OCI-M2 (cell line): ENCODE results near the gene TMEM117.
"Not testable (repeated sequence)": the region's sequence is repeated elsewhere in the genome, so short reads cannot be mapped to it uniquely, and the experiment has no call there.

ENCODE experiments used
- DNase-seq: peaks from one replicate; lab custom pipeline; 2025; ENCODE audit not compliant: unreplicated experiment; lab: John Stamatoyannopoulos, UW

Gene TMEM117

DNA sequence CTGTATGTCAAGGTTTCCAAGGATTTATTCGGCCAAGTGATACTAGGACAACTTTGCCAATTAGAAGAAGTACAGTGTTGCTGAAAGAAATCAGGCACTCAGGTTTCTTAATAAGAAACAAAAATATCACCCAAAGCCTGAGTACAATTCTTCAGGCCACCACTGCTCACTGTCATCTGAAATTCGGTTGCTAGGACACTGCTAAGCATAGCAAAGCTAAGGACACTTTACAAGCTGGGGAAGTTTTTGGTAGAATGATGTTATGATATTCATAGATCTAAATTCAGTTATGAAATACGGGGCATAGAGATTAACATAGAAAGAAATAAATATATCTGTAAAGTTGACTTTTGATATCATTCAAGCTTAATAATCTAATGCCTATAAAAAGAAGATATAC, 535.1 kb downstream of the TMEM117 start:
- no peak for DNase-seq

DNA sequence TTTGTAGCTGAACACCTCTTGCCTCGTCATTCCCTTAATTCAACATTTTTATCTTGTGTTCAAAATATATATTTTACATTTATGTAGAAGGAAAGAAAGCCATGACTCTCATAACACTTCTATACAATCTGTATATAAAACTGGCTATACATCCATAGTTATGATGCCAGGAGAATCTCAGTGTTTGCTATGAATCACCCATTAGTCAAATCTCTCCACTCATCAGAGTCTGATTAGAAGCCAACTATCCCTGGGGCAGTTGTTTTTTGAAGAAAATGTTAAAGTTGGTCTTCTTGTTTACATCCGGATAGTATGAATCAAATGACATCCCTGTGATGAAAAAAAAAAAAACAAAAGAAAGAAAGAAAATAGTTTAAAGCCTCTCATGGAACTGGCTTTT, 536.4 kb downstream of the TMEM117 start:
- DNase-seq, result no peak

DNA sequence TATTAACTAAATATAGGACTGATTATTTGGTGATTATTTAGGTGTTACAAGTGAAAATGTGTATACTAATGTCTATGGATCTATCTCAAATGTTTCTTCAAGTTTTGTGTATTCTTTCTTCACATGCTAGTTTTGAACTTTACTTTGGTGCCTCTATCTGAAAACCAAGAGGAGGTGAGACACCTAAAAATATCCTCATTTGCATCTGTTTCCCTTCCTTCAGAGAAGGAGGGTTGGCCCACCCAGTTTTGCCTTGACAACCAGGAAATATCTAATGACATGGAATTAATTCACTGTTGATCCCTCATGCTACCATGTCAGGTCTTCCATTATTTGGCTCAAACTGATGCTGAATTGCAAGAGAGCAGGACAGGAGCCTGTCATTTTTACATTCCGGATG, 539.8 kb downstream of the TMEM117 start:
- no peak for DNase-seq

DNA sequence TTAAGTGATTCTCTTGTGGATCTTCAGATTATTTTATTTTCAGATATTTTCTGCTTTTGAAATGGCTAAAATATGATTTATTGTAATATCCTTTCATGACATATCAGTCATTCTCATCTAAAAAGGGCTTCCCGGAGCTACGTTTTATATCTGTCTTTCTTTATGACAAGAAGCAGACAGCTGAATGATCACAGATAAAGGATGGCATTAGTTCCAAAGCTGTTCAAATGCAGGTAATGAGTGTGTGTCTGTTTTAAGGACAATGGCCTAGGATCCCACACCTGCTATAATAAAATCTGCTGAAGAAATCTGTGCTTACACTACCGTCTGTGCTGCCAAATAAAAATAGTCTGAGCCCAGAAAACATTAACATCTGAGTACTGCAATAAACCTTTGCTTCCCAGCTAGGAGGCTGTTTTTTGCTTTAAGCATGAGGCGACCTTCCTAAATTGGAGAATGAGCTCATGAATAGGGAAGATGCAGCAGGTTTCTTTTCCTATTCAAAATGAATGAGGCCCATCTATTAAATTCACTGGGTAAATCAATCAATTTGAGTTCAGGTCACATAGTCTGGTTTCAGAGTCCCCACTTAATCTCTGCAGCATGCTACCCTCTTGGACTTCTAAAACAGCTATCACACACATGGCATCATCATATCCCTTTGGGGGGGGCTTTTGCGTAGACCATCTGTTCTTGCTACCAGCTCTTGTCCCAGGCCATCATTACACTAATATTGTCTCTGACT, 541.7 kb downstream of the TMEM117 start:
- no peak for DNase-seq

DNA sequence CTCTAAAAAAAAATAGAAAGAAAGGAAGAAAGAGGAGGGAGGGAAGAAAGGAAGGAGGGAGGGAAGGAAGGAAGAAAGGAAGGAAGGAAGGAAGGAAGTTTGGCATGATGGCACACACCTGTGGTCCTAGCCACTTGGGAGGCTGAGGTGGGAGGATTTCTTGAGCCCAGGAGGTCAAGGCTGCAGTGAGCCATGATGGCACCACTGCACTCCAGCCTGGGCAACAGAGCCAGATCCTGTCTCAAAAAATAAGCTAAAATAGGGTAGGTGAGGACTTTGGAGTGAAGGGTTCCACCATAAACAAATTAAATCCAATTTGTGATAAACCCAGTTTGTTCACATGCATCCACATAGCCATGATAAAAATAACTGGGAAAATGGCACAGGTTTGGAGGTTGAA, 543.2 kb downstream of the TMEM117 start:
- DNase-seq, result not testable (repeated sequence)

DNA sequence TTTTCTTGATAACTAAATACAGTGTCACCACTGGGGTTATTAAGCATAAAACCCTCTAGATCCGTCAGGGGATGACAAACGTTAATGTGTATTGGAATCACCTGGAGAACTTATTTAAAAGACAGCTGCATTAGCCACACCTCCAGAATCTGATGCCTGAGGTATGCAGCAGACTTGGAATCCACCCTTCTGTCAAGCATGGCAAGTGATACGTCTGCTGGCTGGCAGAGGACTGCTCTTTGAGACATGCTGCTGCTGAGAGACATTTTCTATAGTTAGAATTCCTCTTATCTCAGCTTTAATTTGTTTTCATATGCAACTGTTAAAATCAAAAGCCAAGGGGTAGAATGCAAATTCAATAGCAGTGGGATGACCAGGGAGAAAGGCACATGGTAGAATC, 544.0 kb downstream of the TMEM117 start:
- DNase-seq, result no peak

DNA sequence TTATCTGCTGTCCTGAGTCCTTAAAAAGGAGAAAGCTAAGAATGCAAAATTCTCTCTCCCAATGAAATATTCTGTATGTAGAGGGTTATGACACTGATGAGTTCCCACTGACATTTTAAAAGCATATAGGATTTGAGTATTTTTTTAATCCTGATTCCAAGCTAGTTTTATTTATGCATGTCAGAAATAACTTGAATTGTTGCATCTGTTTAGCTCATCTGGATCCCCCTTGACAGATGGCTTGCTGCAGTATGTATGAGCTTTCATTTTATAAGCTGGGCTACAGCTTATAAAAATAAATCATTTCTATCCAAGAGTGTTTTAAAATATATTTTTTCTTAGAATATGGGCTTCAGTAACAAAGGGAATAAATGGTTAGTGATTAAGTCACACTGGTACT, 545.0 kb downstream of the TMEM117 start:
- no peak for DNase-seq

DNA sequence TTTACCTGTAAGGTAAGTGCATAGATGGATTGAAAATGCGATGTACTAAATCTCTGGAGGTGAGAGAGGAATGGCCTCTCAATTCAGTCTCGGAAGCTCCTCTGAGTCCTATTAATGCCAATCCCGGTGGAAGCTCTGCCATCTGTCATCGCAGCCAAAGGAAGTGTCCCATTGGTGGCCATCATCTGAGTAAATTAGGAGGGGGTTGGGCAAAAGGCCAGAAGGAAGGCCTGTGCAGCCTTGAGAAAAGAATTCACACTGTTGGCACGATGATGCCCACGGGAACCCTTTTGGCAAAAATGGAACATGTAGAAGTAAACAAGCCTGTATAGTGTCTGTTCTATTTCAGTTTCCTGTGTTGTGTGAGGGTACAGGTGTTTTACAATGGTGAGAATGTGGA, 545.5 kb downstream of the TMEM117 start:
- no peak for DNase-seq

DNA sequence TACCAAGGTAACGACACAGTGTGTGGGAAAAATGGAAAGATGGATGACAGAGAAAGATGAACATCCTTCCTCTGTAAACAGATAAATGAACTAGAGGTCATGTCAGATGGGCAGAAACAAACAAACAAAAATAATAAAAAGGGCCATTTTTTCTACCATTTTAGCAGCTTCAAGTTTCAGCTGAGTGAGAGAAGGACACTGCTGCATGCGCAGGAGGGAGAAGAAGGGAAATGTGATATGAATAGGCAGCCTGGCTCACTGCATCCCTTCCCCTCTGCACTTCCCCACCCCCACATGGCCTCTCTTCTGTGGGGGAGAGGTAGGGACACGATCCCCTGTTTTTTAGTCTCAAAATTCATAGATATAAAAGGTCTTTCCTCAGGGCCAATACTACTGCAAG, 548.3 kb downstream of the TMEM117 start:
- DNase-seq, result no peak

DNA sequence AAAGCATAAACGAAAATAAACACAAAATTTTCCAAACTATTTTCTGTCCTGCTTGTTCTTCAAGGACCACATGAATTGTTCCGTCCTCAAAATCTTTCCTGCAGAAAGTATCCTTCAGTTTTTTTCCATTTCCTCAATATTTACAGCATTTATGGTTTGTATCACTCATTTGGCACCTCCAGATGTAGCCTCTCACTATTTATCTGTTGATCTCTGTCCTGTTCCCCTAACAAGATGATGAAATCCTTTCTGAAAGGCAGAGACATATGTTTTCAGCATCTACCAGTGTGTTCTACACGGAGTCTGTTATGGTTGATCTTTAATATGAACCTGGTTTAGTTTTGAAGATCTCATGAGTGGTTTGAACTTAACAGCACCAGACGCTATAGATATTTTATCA, 550.1 kb downstream of the TMEM117 start:
- no peak for DNase-seq

DNA sequence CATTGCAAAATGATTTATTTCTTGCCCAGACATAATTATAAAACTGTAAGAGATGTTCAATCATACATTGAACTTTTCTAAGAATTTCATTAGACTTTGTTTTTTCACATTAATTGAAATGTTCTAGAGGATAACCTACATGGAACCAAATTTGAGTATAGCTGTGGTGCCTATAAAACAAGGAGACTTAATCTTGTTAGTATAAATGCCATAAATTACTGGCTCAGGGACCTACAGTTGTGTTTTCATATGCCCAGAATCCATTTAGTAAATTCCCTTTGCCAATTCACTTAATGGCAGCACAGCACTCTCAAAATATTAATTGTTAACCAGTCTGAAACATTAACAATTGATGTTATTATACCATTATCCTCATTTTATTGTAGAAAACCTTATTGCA, 551.7 kb downstream of the TMEM117 start:
- no peak for DNase-seq

DNA sequence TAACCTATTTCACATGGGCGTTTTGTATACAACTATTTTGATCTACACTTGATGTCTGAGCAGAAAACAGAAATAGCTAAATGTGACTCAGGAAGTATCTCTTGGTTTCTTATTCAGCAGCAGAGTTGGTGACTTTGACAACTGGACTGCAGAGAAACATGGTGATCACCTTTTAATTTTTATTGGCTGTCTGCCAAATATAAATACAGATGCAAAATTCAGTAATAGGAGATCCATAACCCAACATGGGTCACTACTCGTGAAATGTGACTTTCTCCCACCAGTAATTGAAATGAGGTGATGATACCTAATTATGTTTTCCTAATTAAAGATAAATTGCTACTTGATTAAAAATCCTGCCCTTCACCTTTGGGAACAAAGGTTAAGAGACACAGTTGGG, 553.2 kb downstream of the TMEM117 start:
- DNase-seq, result no peak

DNA sequence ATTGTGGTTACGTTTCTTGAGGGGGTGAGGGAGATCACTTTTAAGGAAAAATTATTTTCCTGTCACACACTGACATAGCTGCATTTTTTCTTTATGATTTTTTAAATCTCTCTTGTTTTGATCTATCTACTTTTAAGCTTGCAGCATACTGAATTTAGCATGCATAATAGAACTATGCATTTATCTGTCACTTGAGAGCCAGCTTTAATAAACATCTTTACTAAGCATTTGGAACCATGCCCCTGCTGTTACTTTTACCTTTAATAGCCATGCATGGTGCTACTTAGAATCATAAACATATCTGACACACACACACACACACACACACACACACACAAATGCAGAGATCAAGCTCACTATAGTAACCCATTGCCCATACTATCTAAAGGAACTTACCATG, 554.0 kb downstream of the TMEM117 start:
- DNase-seq, result no peak

DNA sequence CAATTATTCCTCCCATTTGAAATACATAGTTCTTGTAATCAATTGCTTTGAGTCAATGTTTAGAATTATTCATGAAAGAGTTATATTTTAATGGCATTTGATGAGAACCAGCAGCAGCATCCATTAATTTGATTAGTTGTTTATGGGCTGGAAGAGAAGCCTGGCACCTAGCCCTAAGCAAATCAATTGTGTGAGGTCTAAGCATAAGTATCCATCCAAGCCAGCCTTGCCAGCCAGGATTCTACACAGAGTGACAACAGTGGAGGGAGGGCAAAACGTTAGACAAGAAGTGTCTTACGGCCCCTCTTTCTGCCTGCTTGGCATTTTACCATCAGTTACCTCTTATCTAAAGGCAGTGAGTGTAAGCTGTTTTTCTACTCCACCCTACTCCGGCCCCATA, 561.8 kb downstream of the TMEM117 start:
- DNase-seq, result no peak

DNA sequence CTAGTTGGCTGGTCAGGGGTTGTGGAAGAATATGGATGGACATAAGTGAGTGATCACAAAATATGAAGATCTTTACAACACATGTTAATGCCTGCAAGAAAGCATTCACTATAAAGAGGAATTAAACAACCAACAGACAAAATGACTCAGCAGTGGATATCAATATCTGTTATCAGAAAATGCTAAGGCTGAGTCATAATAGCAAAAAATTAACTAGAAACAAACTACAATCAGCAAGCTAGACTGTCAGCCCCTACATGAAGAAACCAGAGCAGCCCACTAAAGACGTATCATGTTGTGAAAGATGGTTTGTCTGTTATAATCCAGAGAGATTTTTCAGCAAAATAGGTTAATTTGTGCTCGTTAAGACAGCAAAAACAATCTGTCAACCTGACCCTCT, 567.3 kb downstream of the TMEM117 start:
- no peak for DNase-seq

DNA sequence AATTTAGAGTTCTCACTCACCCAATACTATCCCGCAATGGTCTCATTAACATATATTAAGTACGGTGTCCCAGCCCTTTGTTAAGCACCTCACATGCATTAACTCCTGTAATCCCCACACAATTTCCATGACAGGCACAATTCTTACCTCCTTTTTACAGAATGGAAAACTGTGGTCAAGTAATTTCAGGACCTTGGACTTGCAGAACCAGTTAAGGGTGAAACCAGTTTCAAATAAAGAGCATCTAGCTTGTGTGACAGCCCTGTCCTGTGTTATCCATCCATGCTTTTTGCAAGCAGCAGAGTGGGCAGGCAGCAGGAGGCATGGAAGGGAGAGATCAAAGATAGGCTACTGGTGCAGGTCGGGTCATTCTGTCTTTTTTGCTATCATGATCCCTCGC, 569.4 kb downstream of the TMEM117 start:
- DNase-seq, result no peak

DNA sequence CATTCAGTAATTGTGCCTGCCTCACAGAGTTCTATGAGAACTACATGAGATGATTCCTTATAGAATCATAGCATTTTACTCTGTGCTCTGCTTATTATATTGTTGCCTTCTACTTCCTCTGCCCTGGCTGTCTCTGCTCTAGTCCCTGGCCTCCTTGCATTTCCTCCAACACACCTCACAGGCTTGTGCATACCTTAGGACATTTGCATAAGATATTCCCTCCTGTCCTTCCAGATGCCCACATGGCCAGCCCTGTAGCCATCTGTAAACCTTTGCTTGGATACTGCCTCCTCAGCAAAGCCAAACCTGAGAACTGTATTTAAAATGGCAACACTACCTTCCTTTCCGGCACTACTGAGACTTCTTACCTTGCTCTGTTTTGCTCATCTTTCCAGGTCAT, 586.7 kb downstream of the TMEM117 start:
- DNase-seq, result no peak

DNA sequence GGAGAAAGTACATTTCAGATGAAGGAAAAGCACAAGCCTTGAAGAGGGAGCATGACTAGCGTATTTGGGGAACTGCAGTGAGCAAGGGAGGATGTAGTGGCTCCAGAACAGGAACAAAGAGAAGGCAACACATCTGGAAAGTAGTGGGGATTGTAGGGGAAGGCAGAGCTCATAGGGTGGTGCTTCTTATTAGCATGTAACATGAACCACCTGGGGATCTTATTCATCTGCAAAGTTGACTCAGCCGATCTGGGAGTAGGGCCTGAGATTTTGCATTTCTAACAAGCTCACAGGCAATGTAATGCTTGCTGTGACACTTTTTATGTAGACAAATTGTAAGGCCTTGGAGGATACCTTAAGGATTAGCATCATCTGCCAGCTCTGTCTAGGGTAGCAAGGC, 592.9 kb downstream of the TMEM117 start:
- no peak for DNase-seq

DNA sequence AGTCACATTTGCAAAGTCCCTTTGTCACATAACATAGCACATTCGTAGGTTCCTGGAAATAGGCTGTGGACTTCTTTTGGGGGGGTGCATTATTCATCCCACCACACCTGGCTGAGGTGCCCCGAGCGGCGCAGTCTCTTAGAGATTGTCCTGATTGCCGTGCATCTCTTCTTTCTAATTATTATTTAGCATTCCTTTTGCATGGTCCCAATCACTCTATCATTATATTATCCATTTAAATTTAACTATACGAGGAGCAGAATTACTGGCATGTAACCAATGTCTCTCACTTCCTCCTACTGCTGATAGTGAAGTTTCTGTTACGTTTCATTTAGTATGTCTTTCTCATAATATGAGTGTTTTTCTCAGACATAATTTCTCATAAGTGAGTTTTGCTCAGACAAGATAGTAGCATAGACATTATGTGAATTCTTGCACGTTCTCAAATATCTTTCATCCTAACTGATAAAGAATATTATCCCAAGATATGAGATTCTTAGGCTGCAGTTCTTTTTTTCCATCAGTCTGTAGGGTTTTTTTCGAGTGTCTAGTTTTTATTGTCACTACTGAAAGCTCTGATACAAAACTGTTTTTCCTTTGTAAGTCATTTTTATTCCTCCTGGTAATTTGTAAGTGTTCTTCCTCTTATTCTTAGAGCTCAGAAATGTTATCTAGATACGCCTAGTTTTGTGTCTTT, 595.9 kb downstream of the TMEM117 start:
- DNase-seq, result no peak

DNA sequence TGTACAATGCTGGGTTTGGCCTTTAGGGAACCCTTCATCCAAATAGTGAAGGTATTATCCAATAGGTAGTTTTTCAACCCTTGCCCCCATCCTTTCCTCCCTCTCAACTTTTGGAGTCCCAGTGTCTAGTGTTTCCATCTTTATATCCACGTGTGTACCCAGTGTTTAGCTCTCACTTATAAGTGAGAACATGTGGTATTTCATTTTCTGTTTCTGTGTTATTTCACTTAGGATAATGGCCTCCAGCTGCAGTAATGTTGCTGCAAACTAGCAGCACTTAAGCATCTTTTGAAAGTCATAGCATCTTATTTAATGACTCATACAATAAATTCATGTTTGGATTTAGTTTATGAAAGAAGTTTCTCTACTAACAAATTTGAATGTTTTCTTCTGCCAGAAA, 597.8 kb downstream of the TMEM117 start:
- no peak for DNase-seq

DNA sequence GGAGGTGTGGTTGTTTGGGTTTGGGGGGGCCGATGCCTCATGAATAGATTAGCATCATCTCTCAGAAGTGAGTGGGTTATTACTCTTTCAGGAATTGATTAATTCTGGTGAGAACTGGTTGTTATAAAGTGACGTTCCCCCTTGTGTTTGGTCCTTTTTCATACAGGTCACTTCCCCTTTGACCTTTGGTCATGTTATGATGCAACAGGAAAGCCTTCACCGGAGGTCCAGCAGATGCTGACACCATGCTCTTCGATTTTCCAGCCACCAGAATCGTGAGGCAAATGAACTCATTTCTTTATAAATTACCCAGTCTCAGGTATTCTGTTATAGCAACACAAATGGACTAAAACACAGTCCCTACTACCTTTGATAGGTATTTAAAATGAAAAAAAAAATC, 600.9 kb downstream of the TMEM117 start:
- no peak for DNase-seq
